ENCODE results near the gene IL17RE. TPM values are rescaled to one million over a fixed set of nuclear protein-coding genes. Genes with fewer than 3 reads are reported as not detected.

Gene IL17RE
- polyA plus RNA-seq, 1 experiment: 2.0 TPM

- no peaks in the 10 kb centered on the region for H3K27me3 ChIP-seq (ENCODE audit: control insufficient read depth, insufficient read depth, low read length)
- TF ChIP-seq, protein P1, sequence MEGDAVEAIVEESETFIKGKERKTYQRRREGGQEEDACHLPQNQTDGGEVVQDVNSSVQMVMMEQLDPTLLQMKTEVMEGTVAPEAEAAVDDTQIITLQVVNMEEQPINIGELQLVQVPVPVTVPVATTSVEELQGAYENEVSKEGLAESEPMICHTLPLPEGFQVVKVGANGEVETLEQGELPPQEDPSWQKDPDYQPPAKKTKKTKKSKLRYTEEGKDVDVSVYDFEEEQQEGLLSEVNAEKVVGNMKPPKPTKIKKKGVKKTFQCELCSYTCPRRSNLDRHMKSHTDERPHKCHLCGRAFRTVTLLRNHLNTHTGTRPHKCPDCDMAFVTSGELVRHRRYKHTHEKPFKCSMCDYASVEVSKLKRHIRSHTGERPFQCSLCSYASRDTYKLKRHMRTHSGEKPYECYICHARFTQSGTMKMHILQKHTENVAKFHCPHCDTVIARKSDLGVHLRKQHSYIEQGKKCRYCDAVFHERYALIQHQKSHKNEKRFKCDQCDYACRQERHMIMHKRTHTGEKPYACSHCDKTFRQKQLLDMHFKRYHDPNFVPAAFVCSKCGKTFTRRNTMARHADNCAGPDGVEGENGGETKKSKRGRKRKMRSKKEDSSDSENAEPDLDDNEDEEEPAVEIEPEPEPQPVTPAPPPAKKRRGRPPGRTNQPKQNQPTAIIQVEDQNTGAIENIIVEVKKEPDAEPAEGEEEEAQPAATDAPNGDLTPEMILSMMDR (IDR thresholded peaks at IDR 0.05; ENCODE audit: low read depth, low read length): no peak
- no peak overlapping the region for H3K4me3 ChIP-seq (ENCODE audit: low read depth, low read length)
- CTCF ChIA-PET: interaction anchor here (0.7 kb wide), 1 partner anchor 230 kb away, joined by 6 read pairs; no protein-coding TSS in a partner anchor
- POLR2A ChIA-PET: interaction anchor here (0.7 to 1.4 kb wide), 4 partner anchors 9 to 362 kb away, joined by 4 to 8 read pairs (median 6); partner anchors contain the start of gene CRELD1
- no peaks in the 10 kb centered on the region; the same call in 1 of the 2 replicates for H3K9me3 ChIP-seq (ENCODE audit: control insufficient read depth, insufficient read depth, low read length)
- no peak for DNase-seq (ENCODE audit: low read depth, low spot score)
- H3K27ac ChIP-seq (ENCODE audit: low read depth, low read length): no peak overlapping the region
Measured at GRCh38 chr3:9942164-9942563, 39.5 kb downstream of the IL17RE start.

GRCh38 chr3:9942934-9943690 is 40.5 kb downstream of the IL17RE start:
- no peak overlapping the region for H3K4me3 ChIP-seq (ENCODE audit: low read depth, low read length)
- ChIA-PET CTCF (no interaction called here), POLR2A (interaction anchor here (1.4 kb wide), 1 partner anchor 10 kb away, joined by 8 read pairs; the partner anchor contains the start of gene CRELD1)
- TF ChIP-seq, protein P1 (IDR thresholded peaks at IDR 0.05; ENCODE audit: low read depth, low read length): no peak
- peak overlapping the region; percentile 21 for H3K27ac ChIP-seq (ENCODE audit: low read depth, low read length)
- no peak for DNase-seq (ENCODE audit: low read depth, low spot score)
- no peaks in the 10 kb centered on the region; the same call in 1 of the 2 replicates for H3K9me3 ChIP-seq (ENCODE audit: control insufficient read depth, insufficient read depth, low read length)
- no peaks in the 10 kb centered on the region for H3K27me3 ChIP-seq (ENCODE audit: control insufficient read depth, insufficient read depth, low read length)

DNA sequence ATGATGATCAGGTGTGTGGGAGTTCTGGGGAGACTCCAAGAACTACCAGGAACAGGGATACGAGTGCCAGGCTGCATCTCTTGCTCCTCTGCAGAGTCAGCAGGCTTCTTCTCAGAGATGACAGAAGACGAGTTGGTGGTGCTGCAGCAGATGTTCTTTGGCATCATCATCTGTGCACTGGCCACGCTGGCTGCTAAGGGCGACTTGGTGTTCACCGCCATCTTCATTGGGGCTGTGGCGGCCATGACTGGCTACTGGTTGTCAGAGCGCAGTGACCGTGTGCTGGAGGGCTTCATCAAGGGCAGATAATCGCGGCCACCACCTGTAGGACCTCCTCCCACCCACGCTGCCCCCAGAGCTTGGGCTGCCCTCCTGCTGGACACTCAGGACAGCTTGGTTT is 41.6 kb downstream of the IL17RE start:
- CTCF ChIA-PET: interaction anchor here (1.0 to 1.1 kb wide), 2 partner anchors 12 to 72 kb away, joined by 4 to 5 read pairs; no protein-coding TSS in a partner anchor

DNA sequence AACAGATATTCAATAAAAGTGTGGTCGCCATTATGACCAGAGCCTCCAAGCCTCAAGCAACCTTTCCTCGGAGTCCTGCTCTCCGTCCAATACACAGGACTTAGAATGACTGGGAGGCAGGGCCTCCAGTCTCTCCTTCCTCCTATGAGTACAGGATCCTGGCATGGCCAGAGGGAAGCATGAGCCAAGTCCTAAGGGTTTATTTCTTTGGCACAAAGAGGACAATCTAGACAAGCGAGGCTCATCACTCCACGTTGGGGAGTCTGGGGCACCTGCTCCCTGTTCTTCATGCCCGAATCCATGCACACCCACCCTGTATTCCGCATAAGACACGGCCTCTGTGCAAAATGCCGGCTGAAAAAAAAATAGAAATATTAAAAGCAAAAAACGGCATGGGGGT is 42.7 kb downstream of the IL17RE start:
- Histone ChIP-seq H3K4me3 (ENCODE audit: low read depth, low read length) (no peak overlapping the region), H3K27me3 (ENCODE audit: control insufficient read depth, insufficient read depth, low read length) (no peaks in the 10 kb centered on the region), H3K9me3 (ENCODE audit: control insufficient read depth, insufficient read depth, low read length) (no peaks in the 10 kb centered on the region; the same call in 1 of the 2 replicates), H3K27ac (ENCODE audit: low read depth, low read length) (no peak overlapping the region)
- ChIA-PET POLR2A (interaction anchor here (1.6 kb wide), 1 partner anchor 12 kb away, joined by 22 read pairs; the partner anchor contains the start of gene CRELD1), CTCF (interaction anchor here (1.0 to 2.9 kb wide), 6 partner anchors 10 to 231 kb away, joined by 3 to 43 read pairs (median 14); partner anchors contain the start of gene CRELD1)
- no peak for DNase-seq (ENCODE audit: low read depth, low spot score)
- TF ChIP-seq, protein P1 (IDR thresholded peaks at IDR 0.05; ENCODE audit: low read depth, low read length): no peak

More for the DNA sequence above, 41.6 kb downstream of the IL17RE start:
- Histone ChIP-seq H3K9me3 (ENCODE audit: control insufficient read depth, insufficient read depth, low read length) (no peaks in the 10 kb centered on the region; the same call in 1 of the 2 replicates), H3K27ac (ENCODE audit: low read depth, low read length) (no peak overlapping the region), H3K27me3 (ENCODE audit: control insufficient read depth, insufficient read depth, low read length) (no peaks in the 10 kb centered on the region), H3K4me3 (ENCODE audit: low read depth, low read length) (no peak overlapping the region)
- POLR2A ChIA-PET: no interaction called here
- TF ChIP-seq, protein P1 (IDR thresholded peaks at IDR 0.05; ENCODE audit: low read depth, low read length): no peak
- DNase-seq (ENCODE audit: low read depth, low spot score): no peak
